Lower leg skin (tissue), 4 donors: ENCODE measurements around the gene SNRK. TPM values are rescaled to one million over a fixed set of nuclear protein-coding genes. Genes with fewer than 3 reads are reported as not detected.

Experiments used
- DNase-seq, 2 donors: peaks; one replicate each; pipeline ENCODE4 v3.0.0-alpha.2; 2019; ENCODE audit warnings: low spot score in 2 of 2
- H3K4me3 ChIP-seq: fragments of 200-600 bp; sonication (generic); 2 replicates; pipeline ENCODE4 v1.5.1; 2017; ENCODE audit warnings: mild to moderate bottlenecking, low read depth; ENCODE audit not compliant: poor library complexity, severe bottlenecking
- POLR2A ChIP-seq, 2 donors: fragments of 450-650 bp; IDR thresholded peaks; one replicate each; pipeline ENCODE4 v1.6.1; 2016 to 2017; ENCODE audit warnings: antibody characterized with exemption in 2 of 2, mild to moderate bottlenecking in 1 of 2, moderate library complexity in 1 of 2
- WGBS, 2 donors: methylation state at CpG; one replicate each; pipeline ENCODE4 v1.1.5; 2018; 5-methylcytosine and 5-hydroxymethylcytosine counted together
- intact Hi-C: fragments of 100-400 bp; cut with DNase I; formaldehyde crosslinking; loops from one replicate; pipeline ENCODE4 v1.15.0; 2023; ENCODE audit warnings: low total_unique reads
- total RNA-seq, 4 donors: library from RNA; depleted of rRNA; stranded (reverse); fragments of >200 nt; gene quantifications; one replicate each; pipeline ENCODE4 v1.1.0, GENCODE V29; 2016
- TF ChIP-seq, protein P1 (sequence below), 3 donors: fragments of 450-650 bp; IDR thresholded peaks; one replicate each; pipeline ENCODE4 v1.5.1; 2016; ENCODE audit warnings: antibody characterized with exemption in 3 of 3, mild to moderate bottlenecking in 3 of 3, moderate library complexity in 2 of 3

Gene SNRK
- total RNA-seq, 4 donors from 2014 or later, result 59.8 to 180 (median 79.9) TPM

DNA sequence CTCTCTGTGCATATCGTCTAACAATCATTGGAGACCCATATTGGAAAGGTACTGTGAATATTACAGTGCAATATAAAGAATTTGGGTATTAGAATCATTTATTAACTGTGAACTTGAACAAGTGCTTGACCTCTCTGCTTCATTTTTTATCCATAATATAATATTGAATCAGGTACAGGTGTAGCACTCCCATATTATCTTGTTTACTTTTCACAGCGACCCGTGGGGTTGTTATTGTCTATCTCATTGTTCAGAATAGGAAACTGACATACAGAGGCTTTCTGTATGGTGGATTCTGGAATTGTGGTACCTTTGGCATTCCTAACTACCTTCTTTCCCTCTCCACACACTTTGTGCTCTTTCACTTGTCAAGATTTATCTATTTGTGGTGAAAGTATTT, 17.8 kb downstream of the SNRK start:
- no peak for TF ChIP-seq POLR2A (IDR thresholded peaks at IDR 0.05)
- TF ChIP-seq, protein P1, sequence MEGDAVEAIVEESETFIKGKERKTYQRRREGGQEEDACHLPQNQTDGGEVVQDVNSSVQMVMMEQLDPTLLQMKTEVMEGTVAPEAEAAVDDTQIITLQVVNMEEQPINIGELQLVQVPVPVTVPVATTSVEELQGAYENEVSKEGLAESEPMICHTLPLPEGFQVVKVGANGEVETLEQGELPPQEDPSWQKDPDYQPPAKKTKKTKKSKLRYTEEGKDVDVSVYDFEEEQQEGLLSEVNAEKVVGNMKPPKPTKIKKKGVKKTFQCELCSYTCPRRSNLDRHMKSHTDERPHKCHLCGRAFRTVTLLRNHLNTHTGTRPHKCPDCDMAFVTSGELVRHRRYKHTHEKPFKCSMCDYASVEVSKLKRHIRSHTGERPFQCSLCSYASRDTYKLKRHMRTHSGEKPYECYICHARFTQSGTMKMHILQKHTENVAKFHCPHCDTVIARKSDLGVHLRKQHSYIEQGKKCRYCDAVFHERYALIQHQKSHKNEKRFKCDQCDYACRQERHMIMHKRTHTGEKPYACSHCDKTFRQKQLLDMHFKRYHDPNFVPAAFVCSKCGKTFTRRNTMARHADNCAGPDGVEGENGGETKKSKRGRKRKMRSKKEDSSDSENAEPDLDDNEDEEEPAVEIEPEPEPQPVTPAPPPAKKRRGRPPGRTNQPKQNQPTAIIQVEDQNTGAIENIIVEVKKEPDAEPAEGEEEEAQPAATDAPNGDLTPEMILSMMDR (IDR thresholded peaks at IDR 0.05), result no peak
- H3K4me3 ChIP-seq, result no peak overlapping the region
- no peak for DNase-seq
- intact Hi-C loops, result no loop called here
- 90% methylated on average over 3 of the region's 3 CpGs for WGBS, 2 donors

DNA sequence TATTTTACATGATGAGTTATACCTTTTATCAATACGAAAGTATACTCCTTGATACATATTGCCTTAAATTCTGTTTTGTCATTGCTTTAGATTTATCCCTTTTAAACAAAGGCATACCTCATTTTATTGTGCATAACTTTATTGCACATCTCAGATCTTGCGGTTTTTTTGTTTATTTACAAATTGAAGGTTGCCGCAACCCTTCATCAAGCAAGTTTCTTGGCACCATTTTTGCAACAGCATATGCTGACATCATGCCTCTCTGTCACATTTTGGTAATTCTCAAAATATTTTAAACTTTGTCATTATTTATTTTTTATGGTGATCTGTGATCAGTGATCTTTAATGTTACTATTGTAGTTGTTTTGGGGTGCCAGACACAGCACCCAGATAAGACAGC, 20.9 kb downstream of the SNRK start:
- TF ChIP-seq, protein P1 (IDR thresholded peaks at IDR 0.05), result no peak
- no peak for TF ChIP-seq POLR2A (IDR thresholded peaks at IDR 0.05)
- no peak for DNase-seq
- H3K4me3 ChIP-seq, result no peak overlapping the region
- intact Hi-C loops, result no loop called here
- 91 to 96% methylated on average over 3 of the region's 3 CpGs for WGBS, 2 donors

DNA sequence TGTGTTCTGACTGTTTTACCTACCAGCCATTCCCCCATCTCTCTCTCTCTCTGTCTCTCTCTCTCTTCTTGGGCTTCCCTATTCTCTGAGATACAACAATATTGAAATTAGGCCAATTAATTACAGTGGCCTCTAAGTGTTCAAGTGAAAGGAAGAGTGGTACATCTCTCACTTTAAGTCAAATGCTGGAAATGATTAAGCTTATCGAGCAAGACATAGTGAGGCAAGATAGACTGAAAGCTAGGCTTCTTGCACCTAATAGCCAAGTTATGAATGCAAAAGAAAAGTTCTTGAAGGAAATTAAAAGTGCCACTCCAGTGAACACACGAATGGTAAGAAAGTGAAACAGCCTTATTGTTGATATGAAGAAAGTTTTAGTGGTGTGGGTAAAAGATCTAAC, 21.3 kb downstream of the SNRK start:
- no peak overlapping the region for H3K4me3 ChIP-seq
- WGBS, 2 donors, result 83 to 86% methylated on average over 2 of the region's 2 CpGs
- TF ChIP-seq, protein P1 (IDR thresholded peaks at IDR 0.05), result no peak
- TF ChIP-seq POLR2A (IDR thresholded peaks at IDR 0.05), result no peak
- intact Hi-C loops, result no loop called here
- DNase-seq, result no peak

DNA sequence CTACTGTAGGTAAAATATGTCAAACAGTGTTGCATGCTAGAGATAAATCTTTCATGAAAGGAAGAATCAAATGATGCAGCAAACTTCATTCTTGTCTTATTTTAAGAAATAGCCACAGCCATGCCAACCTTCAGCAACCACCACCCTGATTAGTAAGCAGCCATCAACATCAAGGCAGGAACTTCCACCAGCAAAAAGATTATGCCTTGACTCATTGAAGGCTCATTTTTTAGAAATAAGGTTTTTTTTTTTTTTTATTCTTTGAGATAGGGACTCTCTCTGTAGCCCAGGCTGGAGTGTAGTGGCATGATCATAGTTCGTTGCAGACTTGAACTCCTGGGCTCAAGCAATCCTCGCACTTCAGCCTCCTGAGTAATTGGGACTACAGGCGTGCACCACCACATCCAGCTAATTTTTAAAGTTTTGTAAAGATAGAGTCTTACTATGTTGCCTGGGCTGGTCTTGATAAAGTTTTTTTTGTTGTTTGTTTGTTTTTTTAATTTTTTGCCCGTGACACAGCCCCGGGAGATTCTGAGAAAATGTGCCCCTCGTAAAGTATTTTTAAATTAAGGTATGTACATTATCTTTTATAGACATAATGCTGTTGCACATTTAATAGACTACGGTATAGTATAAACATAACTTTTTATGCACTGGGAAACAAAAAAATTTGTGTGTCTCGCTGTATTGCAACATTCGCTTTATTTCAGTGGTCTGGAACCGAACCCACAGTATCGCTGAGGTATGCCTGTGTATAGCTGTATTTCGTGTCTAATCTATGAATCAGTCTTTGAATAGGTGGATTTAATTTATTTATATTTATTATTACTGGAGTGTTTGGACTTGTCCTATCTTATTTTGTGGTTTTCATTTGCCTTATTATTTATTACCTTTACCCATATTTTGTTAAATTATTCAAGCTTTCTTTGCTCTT, 23.3 kb downstream of the SNRK start:
- intact Hi-C loops, result no loop called here
- no peak for TF ChIP-seq POLR2A (IDR thresholded peaks at IDR 0.05)
- TF ChIP-seq, protein P1 (IDR thresholded peaks at IDR 0.05), result no peak
- no peak for DNase-seq

DNA sequence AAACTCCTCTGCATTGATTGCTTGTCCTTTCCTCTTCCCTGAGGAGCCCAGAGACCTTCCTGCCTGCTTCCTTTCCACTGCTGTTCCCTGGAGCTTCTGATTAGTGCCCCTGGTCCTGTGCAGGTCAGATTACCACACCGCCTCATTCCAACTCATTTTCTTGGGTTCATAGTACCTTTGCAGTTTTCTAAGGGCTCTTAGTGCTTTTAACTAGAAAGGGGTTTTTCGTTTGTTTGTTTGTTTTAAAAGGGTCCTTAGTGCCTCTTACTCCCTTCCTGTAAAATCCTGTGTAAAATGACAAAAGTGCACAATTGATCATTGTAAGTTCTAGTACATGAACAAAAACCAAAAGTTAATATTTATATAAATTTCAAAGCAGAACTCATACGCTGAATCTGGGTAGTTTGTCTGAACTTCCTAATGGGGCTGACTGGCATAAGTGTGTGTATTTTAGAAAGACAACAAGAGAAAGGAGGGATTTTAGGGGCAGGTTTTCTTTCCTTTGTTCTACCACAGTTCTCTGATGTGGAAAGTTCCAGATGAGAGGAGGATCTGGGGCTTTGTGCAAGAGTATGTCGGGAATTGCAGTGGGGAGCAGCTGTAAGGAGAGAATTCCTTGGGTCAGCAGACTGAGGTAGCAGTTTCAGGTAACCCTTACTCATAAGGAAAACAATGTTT, 30.6 kb downstream of the SNRK start:
- TF ChIP-seq, protein P1 (IDR thresholded peaks at IDR 0.05), result no peak
- no peak for TF ChIP-seq POLR2A (IDR thresholded peaks at IDR 0.05)
- 77 to 84% methylated on average over 4 of the region's 4 CpGs for WGBS, 2 donors
- intact Hi-C loops, result no loop called here
- no peak overlapping the region for H3K4me3 ChIP-seq
- DNase-seq, result no peak

More for the DNA sequence above, 23.3 kb downstream of the SNRK start:
- H3K4me3 ChIP-seq, result no peak overlapping the region
- WGBS, 2 donors, result 91 to 94% methylated on average over 12 of the region's 12 CpGs
